A673 (cell line): Measurements from ENCODE around the gene SLC30A2. TPM values are rescaled to one million over a fixed set of nuclear protein-coding genes. Genes with fewer than 3 reads are reported as not detected.

ENCODE experiments used
- BruUV-seq: library from RNA; stranded (reverse); fragments of 400-500 nt; replicated peaks from 2 replicates; lab custom pipeline; 2021; lab: Mats Ljungman, UMichigan
- CTCF ChIA-PET: fragments of 300-600 bp; sonication (Branson Sonifier 250); formaldehyde crosslinking; loops from one replicate; lab custom pipeline; 2022; ENCODE audit warnings: antibody characterized with exemption; lab: Charles Lee
- POLR2A ChIA-PET: fragments of 300-600 bp; sonication (Branson Sonifier 250); formaldehyde crosslinking; loops from one replicate; lab custom pipeline; 2022; ENCODE audit warnings: antibody characterized with exemption; ENCODE audit not compliant: low non-redundant PET; lab: Charles Lee
- DNase-seq: peaks from one replicate; pipeline ENCODE4 v3.0.0-alpha.2; 2015; ENCODE audit warnings: low spot score
- H3K27ac ChIP-seq: fragments of 200-600 bp; sonication (generic); 2 replicates; pipeline ENCODE4 v1.5.1; 2016; ENCODE audit warnings: mixed run types, low read depth, mild to moderate bottlenecking, mixed read lengths, antibody characterized with exemption, low read length; ENCODE audit not compliant: poor library complexity, severe bottlenecking
- H3K27me3 ChIP-seq: fragments of 200-600 bp; sonication (generic); replicated peaks from 2 replicates; pipeline ENCODE4 v1.6.1; 2017; ENCODE audit warnings: mixed run types, low read depth, mild to moderate bottlenecking, mixed read lengths, antibody characterized with exemption, low read length; ENCODE audit not compliant: insufficient read depth, poor library complexity
- H3K36me3 ChIP-seq: fragments of 200-600 bp; sonication (generic); 2 replicates; pipeline ENCODE4 v1.6.1; 2016; ENCODE audit warnings: mixed run types, mild to moderate bottlenecking, mixed read lengths, antibody characterized with exemption, low read length; ENCODE audit not compliant: insufficient read depth, poor library complexity, severe bottlenecking
- H3K4me1 ChIP-seq: fragments of 200-600 bp; sonication (generic); 2 replicates; pipeline ENCODE4 v1.6.1; 2017; ENCODE audit warnings: mixed run types, mild to moderate bottlenecking, mixed read lengths, antibody characterized with exemption, low read length; ENCODE audit not compliant: insufficient read depth, poor library complexity, severe bottlenecking
- H3K4me3 ChIP-seq: fragments of 200-600 bp; sonication (generic); 2 replicates; pipeline ENCODE4 v1.5.1; 2016; ENCODE audit warnings: low read depth, mixed run types, mild to moderate bottlenecking, mixed read lengths, low read length; ENCODE audit not compliant: poor library complexity, severe bottlenecking
- H3K9me3 ChIP-seq: fragments of 200-600 bp; sonication (generic); 2 replicates; pipeline ENCODE4 v1.6.1; 2016; ENCODE audit warnings: mixed run types, low read depth, mild to moderate bottlenecking, mixed read lengths, antibody characterized with exemption, low read length; ENCODE audit not compliant: poor library complexity, severe bottlenecking
- EZH2 ChIP-seq: fragments of 200-600 bp; sonication (generic); IDR thresholded peaks from 2 replicates; pipeline ENCODE4 v1.6.1; 2017; ENCODE audit warnings: borderline replicate concordance, low read depth, mild to moderate bottlenecking, mixed read lengths, antibody characterized with exemption, low read length; ENCODE audit not compliant: poor library complexity, severe bottlenecking
- intact Hi-C: fragments of 100-400 bp; cut with micrococcal nuclease; formaldehyde crosslinking; loops from one replicate; pipeline ENCODE4 v1.10.0; 2022; ENCODE audit not compliant: unreplicated experiment
- total RNA-seq: library from RNA; stranded (reverse); gene quantifications from 2 replicates; pipeline ENCODE4 v1.2.3, GENCODE V29; 2021
- TF ChIP-seq, protein P1 (sequence below): fragments of 300-800, 200-600 bp; sonication (generic); conservative IDR thresholded peaks from 2 replicates; pipeline ENCODE4 v1.5.1; 2017; ENCODE audit warnings: low read depth, mild to moderate bottlenecking, antibody characterized with exemption, low read length, moderate library complexity, mixed read lengths

Gene SLC30A2
- total RNA-seq, 1 experiment from 2014 or later: not detected

GRCh38 chr1:26046246-26047095 lies 553 bp upstream of the SLC30A2 start:
- DNase-seq: no peak
- no peaks in the 10 kb centered on the region for H3K36me3 ChIP-seq
- H3K9me3 ChIP-seq: no peaks in the 10 kb centered on the region
- H3K27ac ChIP-seq: no peak overlapping the region
- TF ChIP-seq EZH2: no peak
- TF ChIP-seq, protein P1, sequence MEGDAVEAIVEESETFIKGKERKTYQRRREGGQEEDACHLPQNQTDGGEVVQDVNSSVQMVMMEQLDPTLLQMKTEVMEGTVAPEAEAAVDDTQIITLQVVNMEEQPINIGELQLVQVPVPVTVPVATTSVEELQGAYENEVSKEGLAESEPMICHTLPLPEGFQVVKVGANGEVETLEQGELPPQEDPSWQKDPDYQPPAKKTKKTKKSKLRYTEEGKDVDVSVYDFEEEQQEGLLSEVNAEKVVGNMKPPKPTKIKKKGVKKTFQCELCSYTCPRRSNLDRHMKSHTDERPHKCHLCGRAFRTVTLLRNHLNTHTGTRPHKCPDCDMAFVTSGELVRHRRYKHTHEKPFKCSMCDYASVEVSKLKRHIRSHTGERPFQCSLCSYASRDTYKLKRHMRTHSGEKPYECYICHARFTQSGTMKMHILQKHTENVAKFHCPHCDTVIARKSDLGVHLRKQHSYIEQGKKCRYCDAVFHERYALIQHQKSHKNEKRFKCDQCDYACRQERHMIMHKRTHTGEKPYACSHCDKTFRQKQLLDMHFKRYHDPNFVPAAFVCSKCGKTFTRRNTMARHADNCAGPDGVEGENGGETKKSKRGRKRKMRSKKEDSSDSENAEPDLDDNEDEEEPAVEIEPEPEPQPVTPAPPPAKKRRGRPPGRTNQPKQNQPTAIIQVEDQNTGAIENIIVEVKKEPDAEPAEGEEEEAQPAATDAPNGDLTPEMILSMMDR: no peak
- ChIA-PET CTCF (no interaction called here), POLR2A (no interaction called here)
- H3K4me1 ChIP-seq: no peaks in the 10 kb centered on the region
- no peak overlapping the region for H3K4me3 ChIP-seq
- intact Hi-C loops: no loop called here
- H3K27me3 ChIP-seq: peaks cover 92% of the 10 kb centered on the region
- no TSS peak for BruUV-seq

DNA sequence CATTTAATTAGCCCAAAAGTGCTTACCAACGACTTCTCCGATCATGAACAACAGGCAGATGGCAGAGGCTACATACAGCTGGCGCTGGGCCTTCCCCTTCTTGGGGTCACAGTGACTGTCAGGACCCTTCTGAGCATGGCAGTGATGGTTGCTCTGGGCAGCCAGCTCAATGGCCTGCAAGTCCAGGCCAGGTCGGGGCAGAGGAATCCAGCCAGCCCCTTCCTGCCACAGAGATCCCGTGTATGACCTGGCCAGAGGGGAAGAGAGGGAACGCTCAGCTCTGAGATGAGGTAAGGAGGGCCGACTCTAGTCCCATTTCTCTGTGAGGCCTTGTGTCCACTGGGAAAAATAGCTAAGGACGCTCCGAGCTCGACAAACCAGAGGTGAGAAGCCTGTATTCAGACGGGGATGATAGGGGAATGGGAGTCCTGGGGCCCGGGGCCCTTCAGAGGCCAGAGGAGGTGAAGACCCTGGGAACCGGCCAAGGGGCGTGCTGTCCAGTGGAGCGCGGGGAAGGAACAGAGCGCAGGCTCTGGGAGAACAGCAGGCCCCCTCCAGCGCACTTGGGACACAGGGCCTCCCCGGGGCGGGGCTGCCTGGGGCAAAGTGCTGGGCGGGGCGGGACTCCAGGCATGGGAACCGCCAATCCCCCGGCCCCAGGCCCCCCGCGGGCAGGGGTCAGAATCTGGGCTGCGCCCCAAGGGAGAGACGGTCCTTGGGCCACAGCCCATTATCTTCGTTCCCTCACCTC lies 772 bp downstream of the SLC30A2 start:
- peaks cover 81% of the 10 kb centered on the region for H3K27me3 ChIP-seq
- DNase-seq: no peak
- no peaks in the 10 kb centered on the region for H3K36me3 ChIP-seq
- H3K27ac ChIP-seq: no peak overlapping the region
- TF ChIP-seq, protein P1: no peak
- TF ChIP-seq EZH2: no peak
- CTCF ChIA-PET: no interaction called here
- no TSS peak for BruUV-seq
- no peaks in the 10 kb centered on the region for H3K9me3 ChIP-seq
- no peak overlapping the region for H3K4me3 ChIP-seq
- H3K4me1 ChIP-seq: no peaks in the 10 kb centered on the region
- POLR2A ChIA-PET: no interaction called here
- intact Hi-C loops: no loop called here

DNA sequence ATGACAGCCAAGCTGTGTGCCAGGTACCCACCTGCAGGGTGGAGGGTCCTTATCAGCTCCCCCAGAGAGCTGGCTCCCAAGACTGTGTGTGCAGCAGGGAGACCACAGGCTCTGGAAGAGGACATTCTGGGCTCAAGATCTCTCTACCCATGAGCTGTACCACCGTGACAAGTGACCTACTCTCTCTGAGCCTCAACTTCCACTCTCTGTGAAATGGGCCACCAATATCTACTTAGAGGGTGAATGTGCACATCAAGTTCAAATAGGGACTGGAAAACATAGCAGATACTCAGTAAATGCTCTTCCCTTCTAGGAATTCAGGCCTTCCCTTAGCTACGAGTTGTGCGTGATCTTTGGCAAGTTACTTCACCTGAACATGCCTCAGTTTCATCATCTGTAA lies 1.5 kb downstream of the SLC30A2 start:
- intact Hi-C loops: no loop called here
- no TSS peak for BruUV-seq
- CTCF ChIA-PET: no interaction called here

More for the DNA sequence above, 1.5 kb downstream of the SLC30A2 start:
- POLR2A ChIA-PET: no interaction called here
- TF ChIP-seq, protein P1: no peak
- no peak for TF ChIP-seq EZH2
- DNase-seq: no peak
- Histone ChIP-seq H3K36me3 (no peaks in the 10 kb centered on the region), H3K27ac (no peak overlapping the region), H3K4me3 (no peak overlapping the region), H3K9me3 (no peaks in the 10 kb centered on the region), H3K4me1 (no peaks in the 10 kb centered on the region), H3K27me3 (peaks cover 73% of the 10 kb centered on the region)
